CD4-positive, alpha-beta T cell (primary cell): Measurements from ENCODE around the gene EBF4. TPM values are rescaled to one million over a fixed set of nuclear protein-coding genes. Genes with fewer than 3 reads are reported as not detected.

Source experiments
- ATAC-seq: fragments of 200-7000 bp; cut with Tn5 transposase; one replicate; pipeline ENCODE4 v1.10.0; 2022; ENCODE audit warnings: mild to moderate bottlenecking; ENCODE audit not compliant: poor library complexity
- CTCF ChIA-PET: fragments of 350-600 bp; sonication (Branson Sonifier 250); formaldehyde crosslinking; loops from one replicate; lab custom pipeline; 2021; ENCODE audit warnings: antibody characterized with exemption, inconsistent platforms; lab: Charles Lee
- POLR2A ChIA-PET: fragments of 350-600 bp; sonication (Branson Sonifier 250); formaldehyde crosslinking; loops from one replicate; lab custom pipeline; 2021; ENCODE audit warnings: antibody characterized with exemption, inconsistent platforms; lab: Charles Lee
- DNase-seq, 14 experiments: peaks; one replicate each; pipeline ENCODE4 v3.0.0-alpha.2; 2013 to 2020; ENCODE audit warnings: mixed read lengths in 2 of 14
- H3K27ac ChIP-seq, 2 donors: one replicate each; pipeline versions ENCODE4 v1.5.1 to v1.7.0; 2013; ENCODE audit warnings: low read length in 2 of 2, low read depth in 1 of 2, mild to moderate bottlenecking in 1 of 2
- H3K27me3 ChIP-seq, 2 experiments: 1 replicate in 1 of 2; 2 replicates in 1 of 2; pipeline versions ENCODE4 v1.6.1 to v1.7.0; 2013; ENCODE audit warnings: low read length in 2 of 2, control low read depth in 1 of 2, mild to moderate bottlenecking in 1 of 2, moderate library complexity in 1 of 2; ENCODE audit not compliant: insufficient read depth in 2 of 2, control insufficient read depth in 1 of 2
- H3K36me3 ChIP-seq: one replicate; pipeline ENCODE4 v1.6.1; 2013; ENCODE audit warnings: low read length, control low read depth; ENCODE audit not compliant: insufficient read depth
- H3K4me1 ChIP-seq: one replicate; pipeline ENCODE4 v1.6.1; 2013; ENCODE audit warnings: low read length, control low read depth; ENCODE audit not compliant: insufficient read depth
- H3K4me3 ChIP-seq: one replicate; pipeline ENCODE4 v1.5.1; 2013; ENCODE audit warnings: mild to moderate bottlenecking, low read length, moderate library complexity
- H3K9me3 ChIP-seq, 2 experiments: 1 replicate in 1 of 2; 2 replicates in 1 of 2; pipeline versions ENCODE4 v1.6.1 to v1.7.0; 2013; ENCODE audit warnings: low read length in 2 of 2, mild to moderate bottlenecking in 2 of 2, control low read depth in 1 of 2, moderate library complexity in 1 of 2; ENCODE audit not compliant: control insufficient read depth in 1 of 2, insufficient read depth in 1 of 2
- H3K27ac Mint-ChIP-seq: one replicate; pipeline ENCODE4 v1.8.0; 2020; ENCODE audit warnings: mixed read lengths
- H3K27me3 Mint-ChIP-seq: one replicate; pipeline ENCODE4 v1.8.0; 2021; ENCODE audit warnings: mixed read lengths
- H3K36me3 Mint-ChIP-seq: one replicate; pipeline ENCODE4 v1.8.0; 2021; ENCODE audit warnings: low read depth, mixed read lengths
- H3K4me1 Mint-ChIP-seq: one replicate; pipeline ENCODE4 v1.8.0; 2021; ENCODE audit warnings: low read depth, mixed read lengths
- H3K4me3 Mint-ChIP-seq: one replicate; pipeline ENCODE4 v1.8.0; 2020; ENCODE audit warnings: mild to moderate bottlenecking, mixed read lengths
- H3K9me3 Mint-ChIP-seq: one replicate; pipeline ENCODE4 v1.8.0; 2020; ENCODE audit warnings: mixed read lengths
- intact Hi-C, 2 experiments: fragments of 100-400 bp; cut with DNase I in 1 of 2; cut with micrococcal nuclease in 1 of 2; formaldehyde crosslinking; loops; one replicate each; pipeline versions ENCODE4 v1.15.1 to v1.9.0; 2023 to 2025; cut with DNase I, micrococcal nuclease
- total RNA-seq, 174 experiments: library from RNA in 2 of 174; stranded (reverse) in 2 of 174; gene quantifications; one replicate each; pipeline ENCODE4 v1.2.3 and lab custom pipeline; 2021 to 2026
- TF ChIP-seq, protein P1 (sequence below): fragments of 200-600 bp; IDR thresholded peaks from one replicate; pipeline ENCODE4 v1.8.0; 2022; ENCODE audit warnings: antibody characterized with exemption, mild to moderate bottlenecking

Gene EBF4
- total RNA-seq, 2 experiments from 2014 or later = 4.2 to 5.1 TPM

GRCh38 chr20:2701671-2702081, 9.1 kb downstream of the EBF4 start:
- Mint-ChIP-seq H3K9me3 (no peaks in the 10 kb centered on the region), H3K4me1 (no peaks in the 10 kb centered on the region), H3K4me3 (no peak overlapping the region), H3K27ac (no peak overlapping the region), H3K36me3 (no peaks in the 10 kb centered on the region), H3K27me3 (peaks cover 20% of the 10 kb centered on the region)
- TF ChIP-seq, protein P1, sequence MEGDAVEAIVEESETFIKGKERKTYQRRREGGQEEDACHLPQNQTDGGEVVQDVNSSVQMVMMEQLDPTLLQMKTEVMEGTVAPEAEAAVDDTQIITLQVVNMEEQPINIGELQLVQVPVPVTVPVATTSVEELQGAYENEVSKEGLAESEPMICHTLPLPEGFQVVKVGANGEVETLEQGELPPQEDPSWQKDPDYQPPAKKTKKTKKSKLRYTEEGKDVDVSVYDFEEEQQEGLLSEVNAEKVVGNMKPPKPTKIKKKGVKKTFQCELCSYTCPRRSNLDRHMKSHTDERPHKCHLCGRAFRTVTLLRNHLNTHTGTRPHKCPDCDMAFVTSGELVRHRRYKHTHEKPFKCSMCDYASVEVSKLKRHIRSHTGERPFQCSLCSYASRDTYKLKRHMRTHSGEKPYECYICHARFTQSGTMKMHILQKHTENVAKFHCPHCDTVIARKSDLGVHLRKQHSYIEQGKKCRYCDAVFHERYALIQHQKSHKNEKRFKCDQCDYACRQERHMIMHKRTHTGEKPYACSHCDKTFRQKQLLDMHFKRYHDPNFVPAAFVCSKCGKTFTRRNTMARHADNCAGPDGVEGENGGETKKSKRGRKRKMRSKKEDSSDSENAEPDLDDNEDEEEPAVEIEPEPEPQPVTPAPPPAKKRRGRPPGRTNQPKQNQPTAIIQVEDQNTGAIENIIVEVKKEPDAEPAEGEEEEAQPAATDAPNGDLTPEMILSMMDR = no peak
- H3K36me3 ChIP-seq = no peaks in the 10 kb centered on the region
- H3K27ac ChIP-seq = no peak overlapping the region
- H3K27me3 ChIP-seq = peaks cover 0 to 8% of the 10 kb centered on the region in 2 experiments
- DNase-seq (no peak), ATAC-seq (no peak)
- H3K4me1 ChIP-seq = no peaks in the 10 kb centered on the region
- intact Hi-C loops = no loop called here
- POLR2A ChIA-PET = interaction anchor here (0.5 kb wide), 1 partner anchor 328 kb away, joined by 3 read pairs; no protein-coding TSS in a partner anchor
- CTCF ChIA-PET = interaction anchor here (1.4 kb wide), 1 partner anchor 42 kb away, joined by 3 read pairs; no protein-coding TSS in a partner anchor
- H3K9me3 ChIP-seq = no peaks in the 10 kb centered on the region
- no peak overlapping the region for H3K4me3 ChIP-seq

DNA sequence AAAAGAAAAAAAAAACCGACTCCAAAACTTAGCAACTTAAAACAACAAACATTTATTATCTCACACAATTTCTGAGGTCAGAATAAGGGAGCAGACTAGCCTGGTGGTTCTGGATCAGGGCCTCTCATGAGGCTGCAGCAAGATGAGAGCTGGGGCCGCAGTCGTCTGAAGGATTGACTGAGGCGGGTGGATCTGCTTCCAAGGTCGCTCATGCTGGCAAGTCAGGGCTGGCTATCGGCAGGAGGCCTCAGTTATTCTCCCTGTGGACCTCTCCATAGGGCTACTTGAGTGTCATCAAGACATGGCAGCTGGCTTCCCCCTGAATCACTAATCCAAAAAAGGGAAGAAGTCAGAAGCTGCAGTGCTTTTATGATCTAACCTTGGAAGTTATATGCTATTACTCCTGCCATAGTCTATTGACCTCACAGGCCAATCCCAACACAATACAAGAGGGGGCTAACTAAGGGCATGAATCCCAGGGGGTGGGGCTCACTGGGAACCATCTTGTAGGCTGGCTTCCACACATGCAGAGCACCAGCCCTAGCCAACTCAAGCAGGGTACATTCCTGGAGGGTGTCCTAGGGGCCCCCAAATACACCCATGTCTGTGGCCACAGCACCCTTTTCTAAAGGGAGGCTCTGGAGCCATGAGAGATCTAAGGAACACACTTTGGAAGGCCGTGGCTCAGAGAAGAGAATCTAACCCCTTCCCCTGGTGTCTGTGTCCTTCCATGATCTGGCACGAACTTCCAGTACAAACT, 11.3 kb downstream of the EBF4 start:
- Mint-ChIP-seq H3K27ac (no peak overlapping the region), H3K27me3 (peaks cover 16% of the 10 kb centered on the region), H3K4me1 (no peaks in the 10 kb centered on the region), H3K36me3 (no peaks in the 10 kb centered on the region), H3K9me3 (no peaks in the 10 kb centered on the region), H3K4me3 (no peak overlapping the region)
- H3K27ac ChIP-seq = no peak overlapping the region
- intact Hi-C loops = no loop called here
- H3K36me3 ChIP-seq = no peaks in the 10 kb centered on the region
- ChIA-PET POLR2A (no interaction called here), CTCF (interaction anchor here (0.5 to 1.2 kb wide), 2 partner anchors 39 to 297 kb away, joined by 3 to 4 read pairs; no protein-coding TSS in a partner anchor)
- no peak overlapping the region for H3K4me3 ChIP-seq
- no peaks in the 10 kb centered on the region for H3K9me3 ChIP-seq
- DNase-seq (no peak), ATAC-seq (no peak)
- TF ChIP-seq, protein P1 = no peak
- no peaks in the 10 kb centered on the region for H3K4me1 ChIP-seq
- H3K27me3 ChIP-seq = peaks cover 3 to 4% of the 10 kb centered on the region in 2 experiments

DNA sequence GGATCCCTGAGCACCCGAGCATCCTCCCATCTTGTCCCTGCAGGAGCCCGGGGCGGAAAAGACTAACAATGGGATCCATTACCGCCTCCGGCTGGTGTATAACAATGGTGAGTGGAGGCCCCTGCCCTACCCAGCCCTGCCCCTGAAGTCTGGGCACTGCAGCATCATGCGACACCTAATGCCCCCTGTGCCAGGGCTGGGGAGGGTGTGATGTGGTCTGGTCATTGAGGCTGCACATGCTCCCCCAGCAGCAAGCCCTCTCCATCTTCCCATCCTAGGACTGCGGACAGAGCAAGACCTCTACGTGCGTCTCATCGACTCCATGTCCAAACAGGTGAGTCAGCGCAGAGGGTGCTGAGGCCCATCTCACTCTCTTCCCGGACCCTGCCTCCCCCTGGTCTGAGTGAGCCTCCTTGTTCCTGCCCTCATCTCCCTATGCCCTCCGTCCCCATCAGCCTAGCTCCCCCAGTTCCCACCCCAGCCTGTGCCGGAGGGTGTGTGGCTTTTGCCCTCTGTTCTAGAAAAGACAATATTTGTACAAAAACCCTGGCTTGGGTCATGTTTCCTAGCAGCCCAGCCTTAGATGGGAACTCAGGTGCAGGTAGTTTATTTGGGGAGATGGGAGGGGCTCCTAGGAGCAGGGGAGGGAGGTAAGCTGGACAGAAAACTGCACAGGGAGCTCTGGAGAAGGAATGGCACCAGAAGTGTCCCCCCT, 13.5 kb downstream of the EBF4 start:
- Mint-ChIP-seq H3K27me3 (peaks cover 11% of the 10 kb centered on the region), H3K27ac (no peak overlapping the region), H3K9me3 (no peaks in the 10 kb centered on the region), H3K36me3 (no peaks in the 10 kb centered on the region), H3K4me1 (no peaks in the 10 kb centered on the region), H3K4me3 (no peak overlapping the region)
- H3K4me1 ChIP-seq = no peaks in the 10 kb centered on the region
- ChIA-PET POLR2A (no interaction called here), CTCF (no interaction called here)
- H3K36me3 ChIP-seq = no peaks in the 10 kb centered on the region
- peaks cover 3 to 9% of the 10 kb centered on the region in 2 experiments for H3K27me3 ChIP-seq
- intact Hi-C loops = no loop called here
- no peak for ATAC-seq
- no peak overlapping the region for H3K27ac ChIP-seq
- TF ChIP-seq, protein P1 = no peak
- H3K9me3 ChIP-seq = no peaks in the 10 kb centered on the region
- DNase-seq = no peak
- no peak overlapping the region for H3K4me3 ChIP-seq
